Ascending aorta (tissue), 2 donors: ENCODE results near the gene ABCA1. TPM values are rescaled to one million over a fixed set of nuclear protein-coding genes. Genes with fewer than 3 reads are reported as not detected.

Experiments
- DNase-seq, 2 donors: peaks; one replicate each; pipeline ENCODE4 v3.0.0-alpha.2; 2019; ENCODE audit warnings: low spot score in 2 of 2
- H3K27ac ChIP-seq, 2 donors: fragments of 200-600 bp; sonication (generic); one replicate each; pipeline ENCODE4 v1.5.1; 2016 to 2017; ENCODE audit warnings: mild to moderate bottlenecking in 1 of 2
- H3K27me3 ChIP-seq: fragments of 200-600 bp; sonication (generic); one replicate; pipeline ENCODE4 v1.5.1; 2017
- H3K36me3 ChIP-seq, 2 donors: fragments of 200-600 bp; sonication (generic); one replicate each; pipeline ENCODE4 v1.5.1; 2016
- H3K4me1 ChIP-seq, 2 donors: fragments of 200-600 bp; sonication (generic); one replicate each; pipeline ENCODE4 v1.5.1; 2016 to 2017; ENCODE audit warnings: mild to moderate bottlenecking in 1 of 2
- H3K4me3 ChIP-seq, 2 donors: fragments of 200-600 bp; sonication (generic); one replicate each; pipeline ENCODE4 v1.5.1; 2016 to 2017; ENCODE audit warnings: mild to moderate bottlenecking in 1 of 2
- H3K9me3 ChIP-seq, 2 donors: fragments of 200-600 bp; sonication (generic); one replicate each; pipeline ENCODE4 v1.5.1; 2016
- CTCF ChIP-seq, 3 experiments: fragments of 200-600 bp in 2 of 3; fragments of 450-650 bp in 1 of 3; sonication (generic) in 2 of 3; IDR thresholded peaks; one replicate each; pipeline ENCODE4 v1.5.1; 2016 to 2019; ENCODE audit warnings: antibody characterized with exemption in 3 of 3, mild to moderate bottlenecking in 1 of 3, moderate library complexity in 1 of 3
- intact Hi-C: fragments of 100-400 bp; cut with DNase I; formaldehyde crosslinking; loops from one replicate; pipeline ENCODE4 v1.15.1; 2023
- total RNA-seq: library from RNA; depleted of rRNA; stranded (reverse); fragments of >200 nt; gene quantifications from one replicate; pipeline ENCODE4 v1.1.0, GENCODE V29; 2016

Gene ABCA1
- total RNA-seq, 1 donor from 2014 or later = 14.0 TPM

GRCh38 chr9:104951487-104951886 is 23.5 kb upstream of the ABCA1 start:
- no peak overlapping the region for H3K4me3 ChIP-seq
- DNase-seq = no peak
- no peaks in the 10 kb centered on the region for H3K9me3 ChIP-seq
- H3K36me3 ChIP-seq = no peaks in the 10 kb centered on the region
- intact Hi-C loops = no loop called here
- no peaks in the 10 kb centered on the region for H3K4me1 ChIP-seq
- no peaks in the 10 kb centered on the region for H3K27me3 ChIP-seq
- no peak overlapping the region for H3K27ac ChIP-seq
- no peak for TF ChIP-seq CTCF (IDR thresholded peaks at IDR 0.05)

GRCh38 chr9:104950838-104951237 is 22.9 kb upstream of the ABCA1 start:
- intact Hi-C loops = no loop called here
- no peak overlapping the region for H3K27ac ChIP-seq
- no peaks in the 10 kb centered on the region for H3K4me1 ChIP-seq
- no peak overlapping the region for H3K4me3 ChIP-seq
- no peaks in the 10 kb centered on the region for H3K9me3 ChIP-seq
- DNase-seq = no peak
- TF ChIP-seq CTCF (IDR thresholded peaks at IDR 0.05) = no peak
- no peaks in the 10 kb centered on the region for H3K36me3 ChIP-seq
- no peaks in the 10 kb centered on the region for H3K27me3 ChIP-seq

- Histone ChIP-seq H3K27me3 (no peaks in the 10 kb centered on the region), H3K36me3 (no peaks in the 10 kb centered on the region), H3K27ac (no peak overlapping the region), H3K9me3 (no peaks in the 10 kb centered on the region), H3K4me3 (no peak overlapping the region), H3K4me1 (no peaks in the 10 kb centered on the region)
- intact Hi-C loops = no loop called here
- DNase-seq = no peak
- TF ChIP-seq CTCF (IDR thresholded peaks at IDR 0.05) = no peak
These were observed 20.3 kb upstream of the ABCA1 start for GRCh38 chr9:104948277-104948676.

- Histone ChIP-seq H3K4me3 (no peak overlapping the region), H3K4me1 (no peaks in the 10 kb centered on the region), H3K9me3 (no peaks in the 10 kb centered on the region), H3K27me3 (no peaks in the 10 kb centered on the region), H3K36me3 (no peaks in the 10 kb centered on the region), H3K27ac (no peak overlapping the region)
- intact Hi-C loops = no loop called here
- DNase-seq = no peak
- TF ChIP-seq CTCF (IDR thresholded peaks at IDR 0.05) = no peak
These were observed 16.9 kb upstream of the ABCA1 start for GRCh38 chr9:104944871-104945270.

- intact Hi-C loops = no loop called here
These were observed 16.4 kb upstream of the ABCA1 start for GRCh38 chr9:104944356-104944755.

More at GRCh38 chr9:104944356-104944755, 16.4 kb upstream of the ABCA1 start:
- no peak for TF ChIP-seq CTCF (IDR thresholded peaks at IDR 0.05)
- Histone ChIP-seq H3K27me3 (no peaks in the 10 kb centered on the region), H3K27ac (no peak overlapping the region), H3K4me3 (no peak overlapping the region), H3K9me3 (no peaks in the 10 kb centered on the region), H3K4me1 (no peaks in the 10 kb centered on the region), H3K36me3 (no peaks in the 10 kb centered on the region)
- no peak for DNase-seq
